Transverse colon (tissue), 4 donors: ENCODE results near the gene ZNF628. TPM values are rescaled to one million over a fixed set of nuclear protein-coding genes. Genes with fewer than 3 reads are reported as not detected.

ENCODE experiments used
- DNase-seq: peaks from one replicate; pipeline ENCODE4 v3.0.0-alpha.2; 2019
- H3K27ac ChIP-seq, 4 donors: fragments of 200-600 bp; sonication (generic); 2 replicates each; pipeline ENCODE4 v1.5.1; 2016 to 2018; ENCODE audit warnings: inconsistent platforms in 4 of 4
- H3K27me3 ChIP-seq: fragments of 200-600 bp; sonication (generic); 2 replicates; pipeline ENCODE4 v1.5.1; 2017; ENCODE audit warnings: inconsistent platforms
- H3K36me3 ChIP-seq, 4 donors: fragments of 200-600 bp; sonication (generic); 2 replicates each; pipeline ENCODE4 v1.5.1; 2017 to 2019; ENCODE audit warnings: inconsistent platforms in 4 of 4
- H3K4me1 ChIP-seq, 4 donors: fragments of 200-600 bp; sonication (generic); 2 replicates each; pipeline ENCODE4 v1.5.1; 2017 to 2020; ENCODE audit warnings: inconsistent platforms in 4 of 4
- H3K4me3 ChIP-seq, 4 donors: fragments of 200-600 bp; sonication (generic); 1 replicate in 1 of 4; 2 replicates in 3 of 4; pipeline versions ENCODE4 v1.5.1 to v1.6.1; 2017 to 2019; ENCODE audit warnings: inconsistent platforms in 4 of 4
- H3K9me3 ChIP-seq, 2 donors: fragments of 200-600 bp; sonication (generic); 2 replicates each; pipeline ENCODE4 v1.5.1; 2017 to 2019; ENCODE audit warnings: inconsistent platforms in 2 of 2
- CTCF ChIP-seq, 5 experiments: fragments of 200-600 bp in 3 of 5; fragments of 450-650 bp in 2 of 5; sonication (generic) in 3 of 5; IDR thresholded peaks; 1 replicate in 2 of 5; 2 replicates in 3 of 5; pipeline ENCODE4 v1.5.1; 2016 to 2017; ENCODE audit warnings: antibody characterized with exemption in 5 of 5, inconsistent platforms in 3 of 5, mild to moderate bottlenecking in 2 of 5, moderate library complexity in 1 of 5
- EP300 ChIP-seq: sonication (generic); formaldehyde crosslinking; IDR thresholded peaks from one replicate; pipeline ENCODE4 v1.6.1; 2017; ENCODE audit warnings: antibody characterized with exemption, low read depth
- POLR2A ChIP-seq: fragments of 450-650 bp; IDR thresholded peaks from one replicate; pipeline ENCODE4 v1.6.1; 2016; ENCODE audit warnings: antibody characterized with exemption, mild to moderate bottlenecking, moderate library complexity
- POLR2AphosphoS5 ChIP-seq, 3 donors: sonication (generic); formaldehyde crosslinking; IDR thresholded peaks; one replicate each; pipeline ENCODE4 v1.6.1; 2016; ENCODE audit warnings: antibody characterized with exemption in 3 of 3
- WGBS, 2 donors: methylation state at CpG; one replicate each; pipeline ENCODE4 v1.1.5; 2018; ENCODE audit warnings: low coverage in 1 of 2; 5-methylcytosine and 5-hydroxymethylcytosine counted together
- in situ Hi-C, 4 donors: fragments of 200-750 bp; cut with MboI; loops; one replicate each; pipeline versions ENCODE4 v1.15.0 to v1.15.1; 2017; ENCODE audit warnings: low sequenced_read_pairs in 3 of 4, low pct_ligation_motif_present in 1 of 4, low pct_unique_long_range_greater_than_20kb in 1 of 4
- intact Hi-C: fragments of 100-400 bp; cut with DNase I; formaldehyde crosslinking; loops from one replicate; pipeline ENCODE4 v1.15.1; 2023; ENCODE audit warnings: low total_unique reads
- total RNA-seq, 4 donors: library from RNA; depleted of rRNA; stranded (reverse); fragments of >200 nt; gene quantifications; one replicate each; pipeline ENCODE4 v1.1.0, GENCODE V29; 2016

Gene ZNF628
- total RNA-seq, 4 donors from 2014 or later: 5.9 to 7.6 (median 6.4) TPM

GRCh38 chr19:55508120-55508519 is 31.7 kb downstream of the ZNF628 start:
- Histone ChIP-seq H3K27ac (no peak overlapping the region), H3K9me3 (no peaks in the 10 kb centered on the region), H3K36me3 (no peaks in the 10 kb centered on the region), H3K4me3 (no peak overlapping the region), H3K27me3 (peaks cover under 1% of the 10 kb centered on the region), H3K4me1 (peaks cover 0 to 10% (median 5%) of the 10 kb centered on the region in 4 donors)
- 67 to 90% methylated on average over 4 to 10 of the region's 10 CpGs for WGBS, 2 donors
- TF ChIP-seq CTCF (IDR thresholded peaks at IDR 0.05) (no peak), POLR2AphosphoS5 (IDR thresholded peaks at IDR 0.05) (no peak), POLR2A (no peak), EP300 (no peak)
- in situ Hi-C loops (loop anchor here in 2 of 4 donors (10.0 kb wide), 1 partner anchor 363 kb away; the partner anchor contains the start of gene TNNT1 (in 2 of the 2)), intact Hi-C loops (loop anchor here (10.0 kb wide), 1 partner anchor 363 kb away; the partner anchor contains the start of gene TNNT1)
- no peak for DNase-seq

- no peaks in the 10 kb centered on the region for H3K9me3 ChIP-seq
- no peaks in the 10 kb centered on the region for H3K36me3 ChIP-seq
- DNase-seq: peak; percentile 95
- peak overlapping the region; percentile 81 to 92 (median 88) for H3K27ac ChIP-seq
- 6% methylated on average over 9 to 48 of the region's 61 CpGs for WGBS, 2 donors
- intact Hi-C loops (loop anchor here (5.0 to 10.0 kb wide), 3 partner anchors 68 to 1505 kb away; partner anchors contain the start of gene ZNF579), in situ Hi-C loops (loop anchor here in 2 of 4 donors (10.0 kb wide), 2 partner anchors 88 to 108 kb away; partner anchors contain the start of genes ZNF524 (in 1 of the 2), ZNF784 (in 1 of the 2) and ZNF865 (in 1 of the 2))
- TF ChIP-seq CTCF (IDR thresholded peaks at IDR 0.05) (peak; percentile 75 to 97 (median 88)), POLR2A (peak; percentile 71), POLR2AphosphoS5 (IDR thresholded peaks at IDR 0.05) (peak in 2 of 3 donors; percentile 52 to 71), EP300 (no peak)
- peaks cover 0 to 8% (median 2%) of the 10 kb centered on the region in 4 donors for H3K4me1 ChIP-seq
- H3K4me3 ChIP-seq: peak overlapping the region; percentile 38 to 56 (median 44)
- peaks cover 7% of the 10 kb centered on the region for H3K27me3 ChIP-seq
Measured at GRCh38 chr19:55516878-55517620, 40.6 kb downstream of the ZNF628 start.

- Histone ChIP-seq H3K27ac (no peak overlapping the region), H3K27me3 (no peaks in the 10 kb centered on the region), H3K4me3 (no peak overlapping the region), H3K9me3 (no peaks in the 10 kb centered on the region), H3K4me1 (peaks cover 0 to 8% (median 2%) of the 10 kb centered on the region in 4 donors), H3K36me3 (no peaks in the 10 kb centered on the region)
- WGBS, 2 donors: 88 to 95% methylated on average over 7 to 10 of the region's 10 CpGs
- intact Hi-C loops: loop anchor here (5.0 to 10.0 kb wide), 3 partner anchors 65 to 1507 kb away; partner anchors contain the start of gene ZNF579
- no peak for DNase-seq
- TF ChIP-seq EP300 (no peak), POLR2A (no peak), POLR2AphosphoS5 (IDR thresholded peaks at IDR 0.05) (no peak), CTCF (IDR thresholded peaks at IDR 0.05) (no peak)
- in situ Hi-C loops: loop anchor here in 2 of 4 donors (10.0 kb wide), 2 partner anchors 85 to 105 kb away; partner anchors contain the start of genes ZNF524 (in 1 of the 2), ZNF784 (in 1 of the 2) and ZNF865 (in 1 of the 2)
Measured at GRCh38 chr19:55519451-55520311, 43.3 kb downstream of the ZNF628 start.
